ENCODE measurements around the gene MAP3K5. TPM values are rescaled to one million over a fixed set of nuclear protein-coding genes. Genes with fewer than 3 reads are reported as not detected.

MAP3K5 gene
- total and polyA plus RNA-seq, 9 of the 15 experiments (the other 6 are each of a cell fraction or from before 2014, with no cell fraction given): 2.2 to 13.0 (median 9.9) TPM

DNA sequence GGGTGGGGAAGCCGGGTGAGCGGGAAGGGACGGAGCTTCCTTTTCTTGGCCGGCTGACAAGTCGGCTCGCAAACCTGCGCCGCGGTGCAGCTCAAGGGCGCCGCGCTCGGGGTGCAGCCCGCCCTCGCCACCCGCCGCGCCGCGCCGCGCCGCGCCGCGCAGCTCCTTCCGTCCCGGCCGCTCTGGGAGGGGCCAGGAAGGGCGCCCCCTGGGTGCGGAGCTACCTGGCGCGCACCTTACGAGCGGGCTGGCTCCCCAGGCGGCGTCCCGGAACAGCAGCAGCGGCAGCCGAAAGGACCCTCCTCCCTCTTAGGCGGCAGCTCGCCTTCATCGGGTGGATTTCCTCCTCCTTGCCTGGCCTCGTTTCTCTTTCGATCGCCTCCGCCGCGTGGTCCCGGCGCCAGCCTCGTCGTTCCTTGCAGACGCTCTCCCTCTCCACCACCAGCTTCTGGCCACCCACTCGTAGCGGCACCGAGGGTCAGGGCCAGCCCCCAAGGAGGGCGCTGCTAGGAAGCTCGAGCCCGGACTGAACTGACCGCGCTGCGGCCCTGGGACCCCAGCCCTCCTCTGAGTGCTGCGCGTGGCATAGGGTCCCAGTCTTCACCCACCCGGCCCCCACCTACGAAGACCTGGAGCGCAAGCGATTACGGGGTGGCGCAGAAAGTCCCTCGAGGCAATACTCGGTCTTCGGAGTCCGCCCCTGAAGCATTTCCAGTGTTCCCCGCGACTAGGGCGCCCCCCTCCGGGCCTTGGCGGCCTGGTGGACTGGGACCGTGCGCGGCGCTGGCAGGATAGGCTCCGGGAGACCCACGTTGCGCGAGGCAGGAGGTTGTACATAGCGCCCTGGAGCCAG, at the start of gene MAP3K5 (continued):
- peak; percentile 81 for TF ChIP-seq CCNT2 (IDR thresholded peaks at IDR 0.05; ENCODE audit: borderline replicate concordance, extremely low read depth, insufficient read length, low read depth, low read length)
- TF ChIP-seq, protein P1, sequence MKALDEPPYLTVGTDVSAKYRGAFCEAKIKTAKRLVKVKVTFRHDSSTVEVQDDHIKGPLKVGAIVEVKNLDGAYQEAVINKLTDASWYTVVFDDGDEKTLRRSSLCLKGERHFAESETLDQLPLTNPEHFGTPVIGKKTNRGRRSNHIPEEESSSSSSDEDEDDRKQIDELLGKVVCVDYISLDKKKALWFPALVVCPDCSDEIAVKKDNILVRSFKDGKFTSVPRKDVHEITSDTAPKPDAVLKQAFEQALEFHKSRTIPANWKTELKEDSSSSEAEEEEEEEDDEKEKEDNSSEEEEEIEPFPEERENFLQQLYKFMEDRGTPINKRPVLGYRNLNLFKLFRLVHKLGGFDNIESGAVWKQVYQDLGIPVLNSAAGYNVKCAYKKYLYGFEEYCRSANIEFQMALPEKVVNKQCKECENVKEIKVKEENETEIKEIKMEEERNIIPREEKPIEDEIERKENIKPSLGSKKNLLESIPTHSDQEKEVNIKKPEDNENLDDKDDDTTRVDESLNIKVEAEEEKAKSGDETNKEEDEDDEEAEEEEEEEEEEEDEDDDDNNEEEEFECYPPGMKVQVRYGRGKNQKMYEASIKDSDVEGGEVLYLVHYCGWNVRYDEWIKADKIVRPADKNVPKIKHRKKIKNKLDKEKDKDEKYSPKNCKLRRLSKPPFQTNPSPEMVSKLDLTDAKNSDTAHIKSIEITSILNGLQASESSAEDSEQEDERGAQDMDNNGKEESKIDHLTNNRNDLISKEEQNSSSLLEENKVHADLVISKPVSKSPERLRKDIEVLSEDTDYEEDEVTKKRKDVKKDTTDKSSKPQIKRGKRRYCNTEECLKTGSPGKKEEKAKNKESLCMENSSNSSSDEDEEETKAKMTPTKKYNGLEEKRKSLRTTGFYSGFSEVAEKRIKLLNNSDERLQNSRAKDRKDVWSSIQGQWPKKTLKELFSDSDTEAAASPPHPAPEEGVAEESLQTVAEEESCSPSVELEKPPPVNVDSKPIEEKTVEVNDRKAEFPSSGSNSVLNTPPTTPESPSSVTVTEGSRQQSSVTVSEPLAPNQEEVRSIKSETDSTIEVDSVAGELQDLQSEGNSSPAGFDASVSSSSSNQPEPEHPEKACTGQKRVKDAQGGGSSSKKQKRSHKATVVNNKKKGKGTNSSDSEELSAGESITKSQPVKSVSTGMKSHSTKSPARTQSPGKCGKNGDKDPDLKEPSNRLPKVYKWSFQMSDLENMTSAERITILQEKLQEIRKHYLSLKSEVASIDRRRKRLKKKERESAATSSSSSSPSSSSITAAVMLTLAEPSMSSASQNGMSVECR (CRISPR knock-in tag; IDR thresholded peaks at IDR 0.05): peak; percentile 80
- TF ChIP-seq IRF9 (tag; IDR thresholded peaks at IDR 0.05): peak; percentile 19; the same call in 1 of the 2 replicates
- 0 out of 2 replicates have a peak, but pooled peaks have one; percentile 11 for TF ChIP-seq ZNF316 (IDR thresholded peaks at IDR 0.05)
- peak; percentile 40; the same call in 1 of the 2 replicates for TF ChIP-seq PYGO2 (tag; IDR thresholded peaks at IDR 0.05)
- 0 out of 2 replicates have a peak, but pooled peaks have one; percentile 25 for TF ChIP-seq POLR2AphosphoS5 (IDR thresholded peaks at IDR 0.05; ENCODE audit: control insufficient read depth, insufficient read depth, low read depth, low read length)
- TF ChIP-seq SMARCA4 (IDR thresholded peaks at IDR 0.05): peak; percentile 57
- TF ChIP-seq MXI1 (IDR thresholded peaks at IDR 0.05; ENCODE audit: low read depth, low read length): no peak
- TF ChIP-seq ZBTB26 (CRISPR knock-in tag; IDR thresholded peaks at IDR 0.05): peak; percentile 80; the same call in 1 of the 2 replicates
- TF ChIP-seq CTBP1 (IDR thresholded peaks at IDR 0.05; ENCODE audit: borderline replicate concordance): peak; percentile 99
- TF ChIP-seq NFE2 (IDR thresholded peaks at IDR 0.05; ENCODE audit: low read depth): 0 out of 2 replicates have a peak, but pooled peaks have one; percentile 7
- 0 out of 3 replicates have a peak, but pooled peaks of 1 of the 2 experiments have one; percentile 51 for TF ChIP-seq CBX3 (IDR thresholded peaks at IDR 0.05; ENCODE audit: borderline replicate concordance in 1 of 2, low read length in 2 of 2)
- peak; percentile 76 to 79 for TF ChIP-seq NRF1 (conservative IDR thresholded peaks at IDR 0.05 in 1 of 2, IDR thresholded peaks at IDR 0.05 in 1 of 2)
- TF ChIP-seq SREBF1 (IDR thresholded peaks at IDR 0.05; ENCODE audit: borderline replicate concordance, low read depth, low read length): no peak
- peak; percentile 59; the same call in 1 of the 2 replicates for TF ChIP-seq ZNF165 (CRISPR knock-in tag; IDR thresholded peaks at IDR 0.05; ENCODE audit: borderline replicate concordance)
- 0 out of 2 replicates have a peak, but pooled peaks have one; percentile 41 for TF ChIP-seq CEBPG (CRISPR knock-in tag; IDR thresholded peaks at IDR 0.05)
- no peak for TF ChIP-seq CEBPG (tag; conservative IDR thresholded peaks at IDR 0.05 in 1 of 2, IDR thresholded peaks at IDR 0.05 in 1 of 2)
- TF ChIP-seq ZNF586 (CRISPR knock-in tag; conservative IDR thresholded peaks at IDR 0.05): no peak
